Endothelial cell of umbilical vein (primary cell): ENCODE measurements around the gene MOCS1. TPM values are rescaled to one million over a fixed set of nuclear protein-coding genes. Genes with fewer than 3 reads are reported as not detected.

Source experiments
- BruUV-seq: library from RNA; stranded (reverse); fragments of 400-500 nt; replicated peaks from 2 replicates; lab custom pipeline; 2021; lab: Mats Ljungman, UMichigan
- CTCF ChIA-PET: fragments of 300-600, 350-600 bp; sonication (Branson Sonifier 250); formaldehyde crosslinking; loops from one replicate; lab custom pipeline; 2021; ENCODE audit warnings: antibody characterized with exemption, inconsistent platforms; lab: Charles Lee
- POLR2A ChIA-PET: fragments of 300-600, 350-600 bp; sonication (Branson Sonifier 250); formaldehyde crosslinking; loops from one replicate; lab custom pipeline; 2021; ENCODE audit warnings: antibody characterized with exemption, inconsistent platforms; lab: Charles Lee
- DNase-seq: peaks from one replicate; pipeline ENCODE4 v3.0.0-alpha.2; 2011; ENCODE audit warnings: low read depth, low spot score
- FAIRE-seq: peaks from 2 replicates; lab custom pipeline; 2011; peaks lifted over from hg19 to GRCh38; lab: Jason Lieb, UNC
- H2AFZ ChIP-seq: 2 replicates; pipeline ENCODE4 v1.6.0; 2012; ENCODE audit warnings: low read depth, low read length, control low read depth, inconsistent platforms
- H3K27ac ChIP-seq: 2 replicates; pipeline ENCODE4 v1.5.1; 2011; ENCODE audit warnings: low read depth, mild to moderate bottlenecking, control low read depth, low read length, moderate library complexity; ENCODE audit not compliant: insufficient read depth
- H3K27me3 ChIP-seq, 2 experiments: 2 replicates each; pipeline versions ENCODE4 v1.6.0 to v1.6.1; 2011; ENCODE audit warnings: low read length in 2 of 2, mixed read lengths in 1 of 2; ENCODE audit not compliant: control insufficient read depth in 2 of 2, insufficient read depth in 2 of 2
- H3K36me3 ChIP-seq, 2 experiments: 2 replicates in 1 of 2; 3 replicates in 1 of 2; pipeline ENCODE4 v1.5.1; 2011; ENCODE audit warnings: low read length in 2 of 2, mild to moderate bottlenecking in 1 of 2, moderate library complexity in 1 of 2; ENCODE audit not compliant: control insufficient read depth in 2 of 2, insufficient read depth in 2 of 2; ENCODE audit errors: extremely low read depth in 1 of 2
- H3K4me1 ChIP-seq: 3 replicates; pipeline ENCODE4 v1.5.1; 2011; ENCODE audit warnings: mild to moderate bottlenecking, low read length; ENCODE audit not compliant: control insufficient read depth, insufficient read depth; ENCODE audit errors: extremely low read depth
- H3K4me2 ChIP-seq: 2 replicates; pipeline ENCODE4 v1.6.1; 2011; ENCODE audit warnings: low read length, control low read depth, mixed read lengths; ENCODE audit not compliant: insufficient read depth
- H3K4me3 ChIP-seq, 3 experiments: fragments of 200-600 bp in 1 of 3; sonication (generic), shearing (Covaris generic) in 1 of 3; replicated peaks in 1 of 3; 2 replicates each; pipeline ENCODE4 v1.5.1; 2011 to 2016; ENCODE audit warnings: control low read depth in 3 of 3, low read length in 3 of 3, mild to moderate bottlenecking in 2 of 3, inconsistent platforms in 1 of 3, low read depth in 1 of 3, moderate library complexity in 1 of 3; ENCODE audit not compliant: insufficient read depth in 1 of 3
- H3K79me2 ChIP-seq: 2 replicates; pipeline ENCODE4 v1.6.0; 2012; ENCODE audit warnings: low read length, inconsistent platforms; ENCODE audit not compliant: control insufficient read depth, insufficient read depth
- H3K9ac ChIP-seq: replicated peaks from 2 replicates; pipeline ENCODE3; 2011; ENCODE audit warnings: low read length, control low read depth; ENCODE audit not compliant: insufficient read depth; ENCODE audit errors: extremely low read depth
- H3K9me1 ChIP-seq: replicated peaks from 3 replicates; pipeline ENCODE4 v1.6.0; 2011; ENCODE audit warnings: mild to moderate bottlenecking, low read length; ENCODE audit not compliant: control insufficient read depth, insufficient read depth; ENCODE audit errors: extremely low read depth
- H3K9me3 ChIP-seq: replicated peaks from 2 replicates; pipeline ENCODE4 v1.5.1; 2012; ENCODE audit warnings: low read length, inconsistent platforms; ENCODE audit not compliant: control insufficient read depth, insufficient read depth
- H4K20me1 ChIP-seq: replicated peaks from 2 replicates; pipeline ENCODE3; 2011; ENCODE audit warnings: mild to moderate bottlenecking, low read length; ENCODE audit not compliant: control insufficient read depth, insufficient read depth; ENCODE audit errors: extremely low read depth
- EZH2 ChIP-seq: IDR thresholded peaks from 2 replicates; pipeline ENCODE4 v1.6.1; 2012; ENCODE audit warnings: borderline replicate concordance, low read depth, mild to moderate bottlenecking, moderate library complexity, low read length, inconsistent platforms; ENCODE audit not compliant: severe bottlenecking
- FOS ChIP-seq: IDR thresholded peaks from 2 replicates; pipeline ENCODE4 v1.6.1; 2011; ENCODE audit warnings: mild to moderate bottlenecking, low read length, moderate library complexity, borderline replicate concordance; ENCODE audit not compliant: insufficient read depth
- GATA2 ChIP-seq: IDR thresholded peaks from 2 replicates; pipeline ENCODE4 v1.7.0; 2011; ENCODE audit warnings: low read depth, mild to moderate bottlenecking, moderate library complexity, mixed read lengths, low read length; ENCODE audit not compliant: insufficient read length, insufficient read depth
- JUN ChIP-seq: IDR thresholded peaks from 2 replicates; pipeline ENCODE4 v1.6.1; 2011; ENCODE audit warnings: borderline replicate concordance, low read depth; ENCODE audit not compliant: insufficient read length, insufficient read depth
- MYC ChIP-seq: IDR thresholded peaks from one replicate; pipeline ENCODE4 v1.6.1; 2011; ENCODE audit warnings: mild to moderate bottlenecking, low read depth, low read length
- POLR2A ChIP-seq: IDR thresholded peaks from 2 replicates; pipeline ENCODE4 v1.6.1; 2012; ENCODE audit warnings: low read depth, mild to moderate bottlenecking, control low read depth, low read length
- POLR2AphosphoS5 ChIP-seq: IDR thresholded peaks from 2 replicates; pipeline ENCODE4 v1.6.1; 2012; ENCODE audit warnings: low read depth, mild to moderate bottlenecking, control low read depth, low read length, moderate library complexity; ENCODE audit not compliant: insufficient read depth
- dilution Hi-C: fragments of 300-500 bp; cut with MboI; formaldehyde crosslinking; loops from one replicate; pipeline ENCODE4 v1.15.0; 2019; ENCODE audit warnings: low sequenced_read_pairs; ENCODE audit not compliant: extremely low pct_ligation_motif_present
- intact Hi-C: fragments of 100-400 bp; cut with micrococcal nuclease; formaldehyde crosslinking; loops from one replicate; pipeline ENCODE4 v1.10.0; 2022
- polyA plus RNA-seq, 4 experiments: library from polyadenylated mRNA; depleted of rRNA in 3 of 4; stranded (reverse) in 3 of 4; unstranded in 1 of 4; fragments of >200 nt; gene quantifications; 2 replicates each; pipeline versions ENCODE4 v1.2.1 to v1.2.3, GENCODE V29; 2011 to 2012; ENCODE audit warnings: missing spikeins in 1 of 4
- total RNA-seq: library from RNA; stranded (reverse); gene quantifications from 2 replicates; pipeline ENCODE4 v1.2.3, GENCODE V29; 2021
- TF ChIP-seq, protein P1 (sequence below): IDR thresholded peaks from 2 replicates; pipeline ENCODE4 v1.6.1; 2011; ENCODE audit not compliant: insufficient read depth, insufficient read length
- TF ChIP-seq, protein P2 (sequence below), 2 donors: IDR thresholded peaks; 1 replicate in 1 of 2; 2 replicates in 1 of 2; pipeline ENCODE4 v1.5.1; 2011; ENCODE audit warnings: low read length in 2 of 2, mild to moderate bottlenecking in 2 of 2, moderate library complexity in 2 of 2, control low read depth in 1 of 2, inconsistent platforms in 1 of 2, low read depth in 1 of 2; ENCODE audit not compliant: insufficient read depth in 1 of 2; ENCODE audit errors: extremely low read depth in 1 of 2

Gene MOCS1
- total and polyA plus RNA-seq, 2 donors (not counting 3 experiments of a cell fraction or from before 2014, with no cell fraction given): 8.3 to 12.8 TPM

DNA sequence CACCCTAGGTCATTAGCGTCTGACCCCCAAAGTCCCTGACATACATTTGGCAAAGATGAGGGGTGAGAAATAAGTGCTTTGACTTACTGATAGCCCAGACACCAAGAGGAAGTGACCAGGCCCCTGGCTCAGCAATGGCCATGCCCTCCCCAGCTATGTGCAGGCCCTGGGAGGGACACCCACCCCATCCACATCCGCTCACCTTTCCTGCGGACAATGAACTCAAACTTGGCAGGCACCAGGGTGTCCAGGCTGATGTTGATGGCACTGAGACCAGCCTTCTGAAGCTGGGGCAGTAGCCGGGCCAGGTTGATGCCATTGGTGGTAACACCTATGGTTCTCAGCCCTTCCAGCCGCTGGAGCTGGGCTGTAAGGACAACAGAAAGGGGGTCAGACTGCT lies 18.4 kb downstream of the MOCS1 start:
- no peaks in the 10 kb centered on the region for H3K27me3 ChIP-seq
- no peak for TF ChIP-seq JUN
- TF ChIP-seq, protein P1, sequence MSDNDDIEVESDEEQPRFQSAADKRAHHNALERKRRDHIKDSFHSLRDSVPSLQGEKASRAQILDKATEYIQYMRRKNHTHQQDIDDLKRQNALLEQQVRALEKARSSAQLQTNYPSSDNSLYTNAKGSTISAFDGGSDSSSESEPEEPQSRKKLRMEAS: no peak
- no peak for TF ChIP-seq MYC
- TF ChIP-seq, protein P2, sequence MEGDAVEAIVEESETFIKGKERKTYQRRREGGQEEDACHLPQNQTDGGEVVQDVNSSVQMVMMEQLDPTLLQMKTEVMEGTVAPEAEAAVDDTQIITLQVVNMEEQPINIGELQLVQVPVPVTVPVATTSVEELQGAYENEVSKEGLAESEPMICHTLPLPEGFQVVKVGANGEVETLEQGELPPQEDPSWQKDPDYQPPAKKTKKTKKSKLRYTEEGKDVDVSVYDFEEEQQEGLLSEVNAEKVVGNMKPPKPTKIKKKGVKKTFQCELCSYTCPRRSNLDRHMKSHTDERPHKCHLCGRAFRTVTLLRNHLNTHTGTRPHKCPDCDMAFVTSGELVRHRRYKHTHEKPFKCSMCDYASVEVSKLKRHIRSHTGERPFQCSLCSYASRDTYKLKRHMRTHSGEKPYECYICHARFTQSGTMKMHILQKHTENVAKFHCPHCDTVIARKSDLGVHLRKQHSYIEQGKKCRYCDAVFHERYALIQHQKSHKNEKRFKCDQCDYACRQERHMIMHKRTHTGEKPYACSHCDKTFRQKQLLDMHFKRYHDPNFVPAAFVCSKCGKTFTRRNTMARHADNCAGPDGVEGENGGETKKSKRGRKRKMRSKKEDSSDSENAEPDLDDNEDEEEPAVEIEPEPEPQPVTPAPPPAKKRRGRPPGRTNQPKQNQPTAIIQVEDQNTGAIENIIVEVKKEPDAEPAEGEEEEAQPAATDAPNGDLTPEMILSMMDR (IDR thresholded peaks at IDR 0.05; ENCODE audit: extremely low read depth in 1 of 2, insufficient read depth in 1 of 2, low read depth in 1 of 2, low read length in 2 of 2): no peak
- no peak for TF ChIP-seq EZH2
- no peak for TF ChIP-seq GATA2
- TF ChIP-seq POLR2AphosphoS5: no peak
- TF ChIP-seq POLR2A: no peak
- no peak for TF ChIP-seq FOS
- dilution Hi-C loops: no loop called here
- ChIA-PET POLR2A (no interaction called here), CTCF (no interaction called here)
- H3K9ac ChIP-seq: no peak overlapping the region
- H3K4me1 ChIP-seq: no peaks in the 10 kb centered on the region
- H2AFZ ChIP-seq: no peak overlapping the region
- no peak for DNase-seq
- H3K27ac ChIP-seq: no peak overlapping the region
- H3K4me2 ChIP-seq: no peak overlapping the region
- FAIRE-seq: no peak
- peaks cover 0 to 6% of the 10 kb centered on the region in 2 experiments for H3K36me3 ChIP-seq
- no peak overlapping the region for H3K4me3 ChIP-seq
- H4K20me1 ChIP-seq: no peaks in the 10 kb centered on the region
- intact Hi-C loops: no loop called here
- BruUV-seq: no TSS peak
- no peaks in the 10 kb centered on the region for H3K79me2 ChIP-seq
- no peaks in the 10 kb centered on the region for H3K9me3 ChIP-seq
- H3K9me1 ChIP-seq: no peaks in the 10 kb centered on the region
